Rectal smooth muscle tissue (tissue), 1 donor: ENCODE measurements around the gene CD79A.

Experiments used
- H3K27ac ChIP-seq: one replicate; pipeline ENCODE4 v1.7.0; 2013; ENCODE audit warnings: low read depth, low read length, inconsistent platforms
- H3K27me3 ChIP-seq: one replicate; pipeline ENCODE4 v1.7.0; 2013; ENCODE audit warnings: low read length; ENCODE audit not compliant: control insufficient read depth, insufficient read depth
- H3K36me3 ChIP-seq: one replicate; pipeline ENCODE4 v1.7.0; 2013; ENCODE audit warnings: low read length; ENCODE audit not compliant: control insufficient read depth, insufficient read depth
- H3K4me1 ChIP-seq: one replicate; pipeline ENCODE4 v1.7.0; 2013; ENCODE audit warnings: low read length; ENCODE audit not compliant: control insufficient read depth, insufficient read depth
- H3K4me3 ChIP-seq: one replicate; pipeline ENCODE4 v1.7.0; 2013; ENCODE audit warnings: low read length
- H3K9ac ChIP-seq: one replicate; pipeline ENCODE4 v1.7.0; 2013; ENCODE audit warnings: low read length

CD79A gene

DNA sequence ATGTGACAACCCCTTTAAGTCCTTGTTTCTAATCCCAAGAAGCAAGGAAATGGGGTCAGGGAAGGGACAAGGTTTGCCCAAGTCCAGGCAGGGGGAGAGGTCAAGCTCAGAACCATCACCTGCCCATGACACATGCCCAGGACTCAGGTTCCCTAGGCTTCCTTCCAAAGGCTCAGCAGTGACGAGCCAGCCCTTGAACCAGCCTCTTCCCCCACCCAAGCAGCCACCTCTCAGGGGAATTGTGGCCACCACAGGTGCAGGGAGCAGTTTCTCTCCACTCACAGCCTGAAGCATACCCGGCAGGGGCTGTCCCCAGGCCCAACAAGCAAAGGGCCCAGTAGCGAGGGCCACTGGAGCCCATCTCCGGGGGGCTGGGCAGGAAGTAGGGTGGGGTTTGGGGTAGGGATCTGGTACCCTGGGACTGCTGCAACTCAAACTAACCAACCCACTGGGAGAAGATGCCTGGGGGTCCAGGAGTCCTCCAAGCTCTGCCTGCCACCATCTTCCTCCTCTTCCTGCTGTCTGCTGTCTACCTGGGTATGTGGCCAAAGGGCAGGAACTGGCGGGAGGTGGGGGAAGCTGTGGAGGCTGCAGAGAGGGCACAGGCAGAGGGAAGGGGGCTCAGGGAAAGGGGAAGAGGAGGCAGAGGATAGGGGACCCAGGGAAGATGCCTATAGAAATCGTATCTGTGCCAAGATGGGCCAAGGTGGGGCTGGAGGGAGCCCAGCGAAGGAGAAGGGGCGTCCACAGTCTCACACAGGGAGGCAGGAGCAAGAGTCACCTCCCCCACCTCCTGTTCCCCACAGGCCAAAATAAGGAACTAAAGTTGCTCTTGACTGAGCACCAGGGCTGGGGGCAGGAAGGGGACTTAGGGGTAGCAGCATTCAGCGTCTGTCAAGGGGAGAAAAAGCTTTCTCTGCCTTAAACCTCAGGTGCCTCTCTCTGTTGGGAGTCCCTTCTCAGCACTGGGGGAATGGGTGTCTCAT is at the start of gene CD79A:
Gene CD79A (plus strand): TSS at position 433 of the 986 bp plus-strand sequence. CDS start 26 bp downstream, at position 459.
- H3K4me3 ChIP-seq = peak within 1 kb of the TSS; percentile 29
- no peaks in the 10 kb centered on the region for H3K4me1 ChIP-seq
- no peaks in the 10 kb centered on the region for H3K27me3 ChIP-seq
- no peaks in the 10 kb centered on the region for H3K36me3 ChIP-seq
- H3K9ac ChIP-seq = peak within 1 kb of the TSS; percentile 56
- no peak within 1 kb of the TSS for H3K27ac ChIP-seq

DNA sequence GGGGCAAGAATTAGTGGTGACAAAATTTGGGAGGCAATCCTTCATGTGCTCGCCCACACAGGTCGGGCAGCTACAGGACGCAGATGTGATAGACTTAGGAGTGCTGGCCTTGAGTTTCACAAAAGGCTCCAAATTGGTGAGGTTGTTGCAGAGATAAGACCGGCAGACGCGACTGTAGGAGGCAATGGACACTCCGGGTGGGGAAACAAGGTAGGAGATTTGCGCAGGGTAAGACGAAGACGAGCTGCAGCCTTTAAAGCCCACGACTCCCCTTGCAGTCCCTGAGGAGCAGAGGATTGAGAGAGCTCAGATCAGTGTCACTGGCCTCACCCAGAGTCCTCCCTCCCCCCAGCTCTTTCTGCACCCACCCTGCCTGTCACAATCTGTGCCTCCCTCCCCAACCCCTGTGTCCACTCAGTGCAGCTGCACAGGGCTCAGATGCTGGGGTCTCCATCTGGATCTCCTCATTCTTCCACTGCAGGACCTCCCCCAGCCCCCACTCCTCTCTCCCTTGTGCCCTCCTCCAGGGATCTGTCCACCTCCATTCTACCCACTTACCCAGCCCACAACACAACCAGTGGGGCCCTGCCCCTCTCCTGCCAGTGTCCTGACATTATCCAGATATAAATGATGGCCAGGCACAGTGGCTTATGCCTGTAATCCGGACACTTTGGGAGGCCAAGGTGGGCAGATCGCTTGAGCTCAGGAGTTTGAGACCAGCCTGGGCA is 38.9 kb upstream of the CD79A start:
- H3K36me3 ChIP-seq = no peaks in the 10 kb centered on the region
- H3K4me3 ChIP-seq = no peak overlapping the region
- H3K27me3 ChIP-seq = peaks cover 12% of the 10 kb centered on the region
- H3K4me1 ChIP-seq = no peaks in the 10 kb centered on the region
- no peak overlapping the region for H3K27ac ChIP-seq
- no peak overlapping the region for H3K9ac ChIP-seq

DNA sequence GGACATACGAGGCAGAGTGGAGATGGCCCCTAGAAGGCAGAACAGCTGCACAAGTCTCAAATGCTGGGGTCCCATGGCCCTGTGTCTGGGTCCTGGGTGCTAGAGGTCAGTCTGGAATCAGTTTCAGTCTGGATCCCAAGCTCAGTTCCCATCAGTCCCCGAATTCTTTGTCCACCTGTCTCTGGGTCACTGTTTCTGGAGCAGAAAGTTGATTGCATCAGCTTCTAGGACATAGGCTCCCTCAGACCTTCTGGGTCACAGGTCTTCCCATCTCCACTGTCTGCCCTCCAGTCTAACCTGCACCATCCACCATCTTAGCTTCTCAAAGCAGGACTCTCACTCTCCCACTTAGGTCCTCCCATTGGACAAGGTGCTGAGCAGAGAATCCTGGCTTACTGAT is 37.9 kb upstream of the CD79A start:
- Histone ChIP-seq H3K4me3 (no peak overlapping the region), H3K27me3 (peaks cover 12% of the 10 kb centered on the region), H3K36me3 (no peaks in the 10 kb centered on the region), H3K27ac (no peak overlapping the region), H3K9ac (no peak overlapping the region), H3K4me1 (no peaks in the 10 kb centered on the region)

DNA sequence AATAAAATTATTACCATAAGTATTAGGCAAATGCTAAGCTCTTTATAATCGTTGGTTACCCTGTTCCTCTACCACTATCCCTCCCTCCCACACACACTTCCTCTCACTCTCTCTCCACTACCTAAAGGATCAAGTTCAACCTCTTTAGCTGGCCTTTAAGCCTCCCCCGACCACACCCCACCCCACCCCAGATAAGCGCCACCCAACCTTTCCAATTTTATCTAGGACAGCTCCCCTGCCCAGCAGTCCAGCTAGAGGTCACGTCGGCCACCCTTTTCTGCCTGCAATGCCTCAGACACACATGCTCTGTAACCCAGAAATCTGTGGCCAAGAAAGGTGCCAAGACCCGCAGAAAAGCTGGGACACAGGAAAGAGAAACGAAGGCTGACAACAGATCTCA is 33.7 kb upstream of the CD79A start:
- H3K4me3 ChIP-seq = no peak overlapping the region
- no peak overlapping the region for H3K9ac ChIP-seq
- H3K27me3 ChIP-seq = peaks cover 9% of the 10 kb centered on the region
- H3K36me3 ChIP-seq = no peaks in the 10 kb centered on the region
- no peaks in the 10 kb centered on the region for H3K4me1 ChIP-seq
- H3K27ac ChIP-seq = no peak overlapping the region

DNA sequence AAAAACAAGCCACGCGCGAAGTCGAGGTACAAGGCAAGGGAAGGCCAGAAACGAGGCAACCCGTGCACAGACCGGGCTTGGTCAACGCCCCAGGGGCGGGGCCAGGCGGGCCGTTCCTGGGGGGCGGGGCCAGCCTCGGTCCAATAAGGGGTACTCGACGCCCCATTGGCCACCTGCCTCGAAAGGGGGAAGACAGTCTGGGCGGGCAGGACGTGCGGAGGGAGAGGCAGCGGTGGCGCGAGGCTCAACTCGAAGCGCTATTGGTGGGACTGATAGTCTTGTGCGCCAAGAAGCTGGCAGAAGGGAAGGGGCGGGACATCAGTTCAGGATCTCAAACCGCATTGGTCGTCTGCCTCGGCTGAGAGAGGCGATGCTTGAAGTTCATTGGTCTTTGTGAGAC is 32.5 kb upstream of the CD79A start, which contains the start of gene LYPD4:
Gene LYPD4 (minus strand): TSS at position 83 of the 400 bp plus-strand sequence. CDS start 5,398 bp downstream, outside the sequence.
- H3K9ac ChIP-seq = no peak within 1 kb of the TSS
- no peak within 1 kb of the TSS for H3K27ac ChIP-seq
- no peaks in the 10 kb centered on the region for H3K36me3 ChIP-seq
- H3K27me3 ChIP-seq = no peaks in the 10 kb centered on the region
- H3K4me1 ChIP-seq = no peaks in the 10 kb centered on the region
- H3K4me3 ChIP-seq = no peak within 1 kb of the TSS

DNA sequence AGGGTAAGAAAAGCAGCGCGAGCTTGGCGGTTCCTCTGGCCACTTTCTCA is 32.3 kb upstream of the CD79A start, which contains the start of gene DMRTC2:
Gene DMRTC2 (plus strand): TSS at position 42 of the 50 bp plus-strand sequence. CDS start 2,387 bp downstream, outside the sequence.
- Histone ChIP-seq H3K4me3 (no peak within 1 kb of the TSS), H3K27me3 (no peaks in the 10 kb centered on the region), H3K4me1 (no peaks in the 10 kb centered on the region), H3K27ac (no peak within 1 kb of the TSS), H3K36me3 (no peaks in the 10 kb centered on the region), H3K9ac (no peak within 1 kb of the TSS)

DNA sequence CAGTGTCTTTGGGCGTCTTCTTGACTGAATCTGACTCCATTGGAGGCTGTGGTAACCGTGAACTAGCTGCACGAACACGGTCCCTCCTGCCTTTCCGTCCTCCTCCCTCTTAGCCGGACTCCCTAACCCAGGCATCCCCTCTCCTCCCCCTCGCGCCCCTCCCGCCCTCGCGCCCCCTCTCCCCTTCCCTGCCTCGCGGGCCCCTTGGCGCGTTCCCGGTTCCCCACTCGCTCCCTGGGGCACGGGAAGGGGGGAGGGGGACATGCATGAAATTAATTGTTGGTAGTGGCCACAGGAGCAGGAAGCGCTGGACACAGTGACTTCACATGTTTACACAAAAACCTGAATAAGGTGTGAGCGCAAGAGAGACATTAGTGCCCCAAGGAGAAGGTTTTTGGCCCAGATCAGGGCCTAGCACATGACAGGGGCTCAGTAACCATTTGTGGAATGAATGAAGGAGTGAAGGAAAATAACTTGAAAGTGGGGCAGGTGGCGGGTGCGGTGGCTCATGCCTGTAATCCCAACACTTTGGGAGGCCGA is 32.0 kb upstream of the CD79A start:
- Histone ChIP-seq H3K4me1 (no peaks in the 10 kb centered on the region), H3K4me3 (no peak overlapping the region), H3K27me3 (no peaks in the 10 kb centered on the region), H3K9ac (no peak overlapping the region), H3K27ac (no peak overlapping the region), H3K36me3 (no peaks in the 10 kb centered on the region)

DNA sequence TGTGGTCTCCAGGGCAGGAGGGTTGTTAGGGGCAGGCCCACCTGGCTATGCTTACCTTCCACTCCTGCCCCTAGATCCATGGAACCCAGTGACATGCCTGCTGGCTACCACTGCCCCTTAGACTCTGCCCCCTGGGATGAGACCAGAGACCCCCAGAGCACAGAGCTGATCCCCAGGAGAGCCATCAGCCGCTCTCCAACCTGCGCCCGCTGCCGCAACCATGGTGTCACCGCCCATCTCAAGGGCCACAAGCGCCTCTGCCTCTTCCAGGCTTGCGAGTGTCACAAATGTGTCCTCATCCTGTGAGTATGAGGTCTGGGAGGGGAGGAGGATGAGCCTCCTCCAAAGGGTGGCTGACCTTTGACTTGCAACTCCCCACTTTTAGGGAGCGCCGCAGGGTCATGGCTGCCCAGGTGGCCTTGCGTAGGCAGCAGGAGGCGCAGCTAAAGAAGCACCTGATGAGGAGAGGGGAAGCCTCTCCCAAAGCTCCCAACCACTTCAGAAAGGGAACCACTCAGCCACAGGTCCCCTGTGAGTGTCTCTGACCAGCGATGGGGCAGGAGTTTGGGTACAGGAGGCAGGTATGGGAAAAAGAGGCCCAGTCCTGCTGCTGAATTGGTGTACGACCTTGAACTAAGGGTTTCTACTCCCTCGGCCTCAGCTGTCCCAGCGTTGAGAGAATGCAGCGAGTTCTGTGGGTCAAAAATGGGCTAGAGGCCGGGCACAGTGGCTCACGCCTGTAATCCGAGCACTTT is 29.6 kb upstream of the CD79A start:
- H3K4me1 ChIP-seq = no peaks in the 10 kb centered on the region

DNA sequence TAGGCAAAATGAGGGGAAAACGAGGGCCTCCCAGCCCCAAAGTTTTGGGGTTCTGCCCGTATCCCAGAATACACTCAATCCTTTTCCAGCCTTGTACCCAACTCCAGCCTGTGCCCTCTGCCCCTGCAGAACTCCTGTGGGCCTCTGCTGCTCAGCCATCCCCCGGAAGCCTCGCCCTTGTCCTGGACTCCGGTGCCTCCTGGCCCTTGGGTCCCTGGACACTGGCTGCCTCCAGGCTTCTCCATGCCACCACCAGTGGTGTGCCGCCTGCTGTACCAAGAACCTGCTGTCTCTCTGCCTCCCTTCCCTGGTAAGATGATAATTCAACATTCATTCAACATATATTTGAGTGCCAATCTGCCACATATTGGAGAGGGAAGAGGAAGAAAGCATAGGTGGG is 28.4 kb upstream of the CD79A start:
- H3K27me3 ChIP-seq = peaks cover 3% of the 10 kb centered on the region
- H3K9ac ChIP-seq = no peak overlapping the region
- H3K4me1 ChIP-seq = no peaks in the 10 kb centered on the region
- H3K27ac ChIP-seq = no peak overlapping the region
- H3K4me3 ChIP-seq = no peak overlapping the region
- no peaks in the 10 kb centered on the region for H3K36me3 ChIP-seq

More for the DNA sequence above, 29.6 kb upstream of the CD79A start:
- H3K36me3 ChIP-seq = no peaks in the 10 kb centered on the region
- H3K27ac ChIP-seq = no peak overlapping the region
- H3K9ac ChIP-seq = no peak overlapping the region
- H3K27me3 ChIP-seq = peaks cover 3% of the 10 kb centered on the region
- no peak overlapping the region for H3K4me3 ChIP-seq

DNA sequence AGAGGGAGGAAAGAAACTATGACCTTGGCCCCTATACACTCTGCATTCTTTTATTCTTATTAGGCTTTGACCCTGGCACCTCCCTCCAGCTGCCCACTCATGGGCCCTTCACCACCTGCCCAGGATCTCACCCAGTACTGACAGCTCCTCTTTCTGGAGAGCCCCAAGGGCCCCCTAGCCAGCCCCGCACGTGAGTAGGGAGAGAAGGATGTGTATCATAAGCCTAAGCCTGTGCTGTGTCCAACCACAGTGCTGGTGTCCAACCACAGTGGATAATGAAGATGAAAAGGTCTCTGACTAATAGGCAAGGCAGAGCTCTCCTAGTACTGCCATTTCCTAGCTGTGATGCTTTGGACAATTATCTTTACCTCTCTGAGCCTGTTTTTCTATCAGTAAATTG is 28.0 kb upstream of the CD79A start:
- Histone ChIP-seq H3K9ac (no peak overlapping the region), H3K27me3 (peaks cover 3% of the 10 kb centered on the region), H3K27ac (no peak overlapping the region), H3K4me3 (no peak overlapping the region), H3K36me3 (no peaks in the 10 kb centered on the region), H3K4me1 (no peaks in the 10 kb centered on the region)

DNA sequence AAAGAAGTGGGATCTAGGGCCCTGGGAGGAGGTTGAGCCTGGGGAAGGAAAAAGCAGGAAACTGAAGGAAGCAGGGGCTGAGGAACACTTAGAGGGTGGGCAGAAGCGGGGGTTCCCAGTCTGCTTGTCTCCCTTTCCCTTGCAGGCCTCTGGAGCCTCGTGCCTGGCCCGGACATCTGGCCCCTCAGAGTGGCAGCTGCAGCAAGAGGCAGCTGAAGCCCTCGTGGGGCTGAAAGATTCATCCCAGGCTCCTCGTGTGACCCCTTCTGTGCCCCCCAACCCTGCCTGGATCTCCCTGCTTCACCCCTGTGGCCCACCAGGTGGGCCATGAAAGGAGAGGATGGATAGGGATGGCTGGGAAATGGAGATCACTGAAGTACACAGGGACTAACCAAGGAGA is 26.7 kb upstream of the CD79A start:
- no peak overlapping the region for H3K9ac ChIP-seq
- peaks cover 3% of the 10 kb centered on the region for H3K27me3 ChIP-seq
- no peaks in the 10 kb centered on the region for H3K4me1 ChIP-seq

DNA sequence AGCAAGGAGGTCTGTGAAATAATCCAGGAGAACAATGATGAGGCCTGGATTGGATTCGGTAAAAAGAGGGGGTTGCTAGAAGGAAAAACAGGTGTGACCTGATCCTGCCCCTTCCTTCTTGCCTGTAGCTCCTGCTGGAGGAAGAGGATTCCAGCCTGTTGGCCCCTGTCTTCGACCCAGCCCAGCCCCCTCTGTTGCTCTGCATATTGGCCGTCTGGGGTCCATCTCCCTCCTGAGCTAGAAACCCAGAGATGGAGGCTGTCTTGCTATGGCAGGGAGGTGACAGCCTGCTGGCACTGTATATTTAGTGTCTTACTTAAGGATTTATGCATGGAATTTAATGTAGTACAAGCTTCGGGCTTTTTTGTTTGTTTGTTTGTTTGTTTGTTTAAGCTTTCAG is 25.6 kb upstream of the CD79A start:
- no peak overlapping the region for H3K27ac ChIP-seq
- no peak overlapping the region for H3K4me3 ChIP-seq
- H3K4me1 ChIP-seq = no peaks in the 10 kb centered on the region
- H3K36me3 ChIP-seq = no peaks in the 10 kb centered on the region
- peaks cover 3% of the 10 kb centered on the region for H3K27me3 ChIP-seq
- H3K9ac ChIP-seq = no peak overlapping the region

More for the DNA sequence above, 26.7 kb upstream of the CD79A start:
- H3K4me3 ChIP-seq = no peak overlapping the region
- no peak overlapping the region for H3K27ac ChIP-seq
- H3K36me3 ChIP-seq = no peaks in the 10 kb centered on the region
